IMR-90 (cell line): ENCODE data around the gene DAAM2. TPM values are rescaled to one million over a fixed set of nuclear protein-coding genes. Genes with fewer than 3 reads are reported as not detected.
A peak's percentile ranks its signal among the peaks of the same experiment; 100 is the strongest.

ENCODE experiments used
- ATAC-seq: fragments of 200-7000 bp; cut with Tn5 transposase; 2 replicates; pipeline ENCODE4 v1.9.1; 2020; ENCODE audit warnings: low read depth, mild to moderate bottlenecking, moderate library complexity
- BruUV-seq: library from RNA; stranded (reverse); fragments of 400-500 nt; replicated peaks from 2 replicates; lab custom pipeline; 2021; lab: Mats Ljungman, UMichigan
- CTCF ChIA-PET: fragments of 300-600 bp; formaldehyde crosslinking; extraction: SDS; loops from one replicate; lab custom pipeline; 2021; ENCODE audit warnings: antibody characterized with exemption; lab: Yijun Ruan, JAX
- POLR2A ChIA-PET: fragments of 300-600 bp; sonication (Branson Sonifier 250); formaldehyde crosslinking; loops from one replicate; lab custom pipeline; 2022; ENCODE audit warnings: antibody characterized with exemption; ENCODE audit not compliant: unreplicated experiment; lab: Charles Lee
- DNase-seq: peaks from one replicate; pipeline ENCODE4 v3.0.0; 2013
- H2AFZ ChIP-seq: replicated peaks from 2 replicates; pipeline ENCODE3; 2013; ENCODE audit warnings: low read length, mild to moderate bottlenecking; ENCODE audit not compliant: poor library complexity
- H2AK5ac ChIP-seq: 2 replicates; pipeline ENCODE4 v1.6.1; 2013; ENCODE audit warnings: low read depth, low read length, inconsistent platforms
- H2AK9ac ChIP-seq: replicated peaks from 2 replicates; pipeline ENCODE3; 2013; ENCODE audit warnings: mild to moderate bottlenecking, low read depth, low read length, moderate library complexity; ENCODE audit not compliant: poor library complexity
- H2BK120ac ChIP-seq: 2 replicates; pipeline ENCODE4 v1.6.1; 2013; ENCODE audit warnings: low read depth, low read length, inconsistent platforms
- H2BK15ac ChIP-seq: 3 replicates; pipeline ENCODE4 v1.6.1; 2013; ENCODE audit warnings: low read depth, low read length, inconsistent platforms
- H2BK20ac ChIP-seq: 2 replicates; pipeline ENCODE4 v1.6.1; 2013; ENCODE audit warnings: low read depth, mild to moderate bottlenecking, inconsistent platforms, low read length, moderate library complexity
- H2BK5ac ChIP-seq: 2 replicates; pipeline ENCODE4 v1.6.1; 2013; ENCODE audit warnings: mild to moderate bottlenecking, low read depth, low read length, inconsistent platforms; ENCODE audit not compliant: poor library complexity, severe bottlenecking
- H3K14ac ChIP-seq: replicated peaks from 2 replicates; pipeline ENCODE4 v1.6.1; 2013; ENCODE audit warnings: low read depth, low read length, inconsistent platforms
- H3K18ac ChIP-seq: 2 replicates; pipeline ENCODE4 v1.6.1; 2013; ENCODE audit warnings: low read depth, low read length, control low read depth
- H3K23ac ChIP-seq: 2 replicates; pipeline ENCODE4 v1.6.1; 2013; ENCODE audit warnings: low read depth, low read length, inconsistent platforms
- H3K27ac ChIP-seq: 2 replicates; pipeline ENCODE4 v1.5.1; 2013; ENCODE audit warnings: mild to moderate bottlenecking, control low read depth, low read length; ENCODE audit not compliant: insufficient read depth
- H3K27me3 ChIP-seq: 2 replicates; pipeline ENCODE4 v1.6.1; 2013; ENCODE audit warnings: low read length; ENCODE audit not compliant: control insufficient read depth, insufficient read depth
- H3K36me3 ChIP-seq: 2 replicates; pipeline ENCODE4 v1.6.1; 2013; ENCODE audit warnings: low read length, mixed read lengths; ENCODE audit not compliant: control insufficient read depth, insufficient read depth
- H3K4ac ChIP-seq: 2 replicates; pipeline ENCODE4 v1.6.1; 2013; ENCODE audit warnings: low read depth, low read length, inconsistent platforms
- H3K4me1 ChIP-seq: 2 replicates; pipeline ENCODE4 v1.6.1; 2013; ENCODE audit warnings: low read length, mixed read lengths; ENCODE audit not compliant: control insufficient read depth, insufficient read depth
- H3K4me2 ChIP-seq: 2 replicates; pipeline ENCODE4 v1.6.1; 2013; ENCODE audit warnings: low read depth, mild to moderate bottlenecking, control low read depth, low read length, moderate library complexity
- H3K4me3 ChIP-seq: 2 replicates; pipeline ENCODE4 v1.5.1; 2013; ENCODE audit warnings: low read depth, mild to moderate bottlenecking, control low read depth, low read length, moderate library complexity; ENCODE audit not compliant: insufficient read depth
- H3K56ac ChIP-seq: 2 replicates; pipeline ENCODE4 v1.6.1; 2013; ENCODE audit warnings: low read length, inconsistent platforms; ENCODE audit not compliant: insufficient read depth; ENCODE audit errors: extremely low read depth
- H3K79me1 ChIP-seq, 2 experiments: 2 replicates each; pipeline ENCODE4 v1.6.1; 2013; ENCODE audit warnings: low read length in 2 of 2, inconsistent platforms in 1 of 2, low read depth in 1 of 2
- H3K9ac ChIP-seq: 2 replicates; pipeline ENCODE4 v1.6.1; 2013; ENCODE audit warnings: low read depth, low read length, control low read depth
- H3K9me1 ChIP-seq: 2 replicates; pipeline ENCODE4 v1.6.1; 2013; ENCODE audit warnings: low read length, inconsistent platforms; ENCODE audit not compliant: insufficient read depth
- H3K9me3 ChIP-seq: 2 replicates; pipeline ENCODE4 v1.6.1; 2013; ENCODE audit warnings: low read length; ENCODE audit not compliant: control insufficient read depth, insufficient read depth
- H4K20me1 ChIP-seq: 2 replicates; pipeline ENCODE4 v1.6.1; 2013; ENCODE audit warnings: low read length, inconsistent platforms; ENCODE audit not compliant: insufficient read depth
- H4K5ac ChIP-seq: 2 replicates; pipeline ENCODE4 v1.6.1; 2013; ENCODE audit warnings: mild to moderate bottlenecking, low read depth, low read length, control low read depth
- H4K8ac ChIP-seq, 2 experiments: 2 replicates each; pipeline ENCODE4 v1.6.1; 2013; ENCODE audit warnings: low read depth in 2 of 2, low read length in 2 of 2, control low read depth in 1 of 2, inconsistent platforms in 1 of 2
- H4K91ac ChIP-seq: 2 replicates; pipeline ENCODE4 v1.6.1; 2013; ENCODE audit warnings: low read depth, low read length, inconsistent platforms; ENCODE audit not compliant: insufficient read depth
- BHLHE40 ChIP-seq: fragments of 150-350 bp; IDR thresholded peaks from 2 replicates; pipeline ENCODE4 v1.6.1; 2016; ENCODE audit warnings: mild to moderate bottlenecking, low read depth, low read length
- CEBPB ChIP-seq: IDR thresholded peaks from 2 replicates; pipeline ENCODE4 v1.6.1; 2012; ENCODE audit warnings: low read depth, low read length, improper control_type of control experiment
- CHD1 ChIP-seq: IDR thresholded peaks from 2 replicates; pipeline ENCODE4 v1.6.1; 2012; ENCODE audit warnings: low read depth, low read length, improper control_type of control experiment
- FOS ChIP-seq: fragments of 150-350 bp; IDR thresholded peaks from 2 replicates; pipeline ENCODE4 v1.6.1; 2016; ENCODE audit warnings: low read depth, low read length
- MAFK ChIP-seq: IDR thresholded peaks from 2 replicates; pipeline ENCODE4 v1.6.1; 2012; ENCODE audit warnings: low read depth, low read length, improper control_type of control experiment
- MAZ ChIP-seq: IDR thresholded peaks from 2 replicates; pipeline ENCODE4 v1.6.1; 2012; ENCODE audit warnings: low read depth, mild to moderate bottlenecking, low read length, improper control_type of control experiment, moderate library complexity, borderline replicate concordance
- MXI1 ChIP-seq: IDR thresholded peaks from 2 replicates; pipeline ENCODE4 v1.6.1; 2012; ENCODE audit warnings: low read depth, mild to moderate bottlenecking, low read length, moderate library complexity, borderline replicate concordance
- NFE2L2 ChIP-seq: fragments of 150-350 bp; IDR thresholded peaks from 2 replicates; pipeline ENCODE4 v1.6.1; 2016; ENCODE audit warnings: low read depth, mild to moderate bottlenecking, low read length
- POLR2A ChIP-seq: IDR thresholded peaks from 2 replicates; pipeline ENCODE4 v1.6.1; 2012; ENCODE audit warnings: mild to moderate bottlenecking, low read depth, low read length
- RAD21 ChIP-seq: IDR thresholded peaks from 2 replicates; pipeline ENCODE4 v1.6.1; 2012; ENCODE audit warnings: low read length, improper control_type of control experiment
- RCOR1 ChIP-seq: IDR thresholded peaks from 2 replicates; pipeline ENCODE4 v1.6.1; 2012; ENCODE audit warnings: mild to moderate bottlenecking, low read length, improper control_type of control experiment; ENCODE audit not compliant: insufficient replicate concordance
- RFX5 ChIP-seq: IDR thresholded peaks from 2 replicates; pipeline ENCODE4 v1.8.0; 2012; ENCODE audit warnings: low read depth, mild to moderate bottlenecking, low read length, moderate library complexity
- SMC3 ChIP-seq: fragments of 150-350 bp; IDR thresholded peaks from 2 replicates; pipeline ENCODE4 v1.6.1; 2016; ENCODE audit warnings: low read depth, mild to moderate bottlenecking, antibody characterized with exemption, low read length, moderate library complexity
- USF2 ChIP-seq: fragments of 150-350 bp; IDR thresholded peaks from 2 replicates; pipeline ENCODE4 v1.6.1; 2017; ENCODE audit warnings: mild to moderate bottlenecking, antibody characterized with exemption, low read length, low read depth
- WGBS, 2 experiments: methylation state at CpG; one replicate each; pipeline versions ENCODE4 v1.1.5 to v1.1.7; 2013; ENCODE audit warnings: missing lambda C conversion rate in 2 of 2; ENCODE audit not compliant: insufficient read length in 1 of 2; ENCODE audit errors: extremely low coverage in 2 of 2; 5-methylcytosine and 5-hydroxymethylcytosine counted together
- dilution Hi-C: fragments of 300-500 bp; cut with HindIII; formaldehyde crosslinking; loops from one replicate; pipeline ENCODE4 v1.14.3; 2018; ENCODE audit warnings: low sequenced_read_pairs; ENCODE audit not compliant: unreplicated experiment
- in situ Hi-C: fragments of 300-500 bp; cut with MboI; formaldehyde crosslinking; loops from 3 replicates; pipeline ENCODE4 v1.14.3; 2019; ENCODE audit warnings: low sequenced_read_pairs, inconsistent platforms, mixed read lengths
- intact Hi-C: fragments of 100-400 bp; cut with micrococcal nuclease; formaldehyde crosslinking; loops from 2 replicates; pipeline ENCODE4 v1.10.0; 2022
- polyA plus RNA-seq, 3 experiments: library from polyadenylated mRNA; depleted of rRNA; stranded (reverse); fragments of >200 nt; gene quantifications; 2 replicates each; pipeline ENCODE4 v1.2.3, GENCODE V29; 2012; ENCODE audit warnings: low replicate concordance in 1 of 3
- total RNA-seq: library from RNA; depleted of rRNA; stranded (reverse); fragments of >200 nt; gene quantifications from 2 replicates; pipeline ENCODE4 v1.2.3, GENCODE V29; 2012
- TF ChIP-seq, protein P1 (sequence below): fragments of 150-350 bp; IDR thresholded peaks from 2 replicates; pipeline ENCODE4 v1.6.1; 2016; ENCODE audit warnings: low read depth, mild to moderate bottlenecking, low read length, moderate library complexity, borderline replicate concordance
- TF ChIP-seq, protein P2 (sequence below): conservative IDR thresholded peaks from 2 replicates; pipeline ENCODE4 v1.5.1; 2012; ENCODE audit warnings: mild to moderate bottlenecking, low read depth, low read length, improper control_type of control experiment

DAAM2 gene
- total and polyA plus RNA-seq, 2 of the 4 experiments (the other 2 are of a cell fraction), result 11.2 to 12.9 TPM

DNA sequence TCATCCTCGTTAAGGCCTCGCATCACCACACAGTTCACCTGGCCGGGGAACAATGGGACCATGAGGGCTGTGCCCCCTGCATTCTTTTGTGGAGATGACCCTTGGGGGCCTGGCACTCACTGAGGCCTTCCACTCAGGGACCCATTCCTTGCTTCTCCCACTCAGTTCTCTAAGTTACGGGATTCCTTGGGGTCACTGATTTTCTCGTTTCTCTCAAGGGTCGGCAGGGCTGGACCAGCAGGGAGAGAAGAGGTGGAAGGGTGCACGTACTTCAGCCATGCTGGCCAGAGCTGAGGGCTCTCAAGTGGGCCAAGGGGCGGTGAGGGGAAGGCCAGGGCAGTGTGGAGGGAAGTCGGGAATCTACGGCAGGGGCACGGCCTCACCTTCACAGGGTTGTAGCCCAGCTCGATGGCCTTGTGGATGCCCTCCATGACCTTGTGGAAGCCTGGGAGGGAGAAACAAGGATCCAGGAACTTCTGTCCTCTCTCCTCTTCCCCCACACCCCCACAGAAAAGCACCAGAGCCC is 121.3 kb downstream of the DAAM2 start:
- no peaks in the 10 kb centered on the region for H3K27me3 ChIP-seq
- H4K91ac ChIP-seq, result no peak overlapping the region
- ATAC-seq (no peak), DNase-seq (no peak)
- no peak overlapping the region for H3K4me3 ChIP-seq
- no peak overlapping the region for H3K4ac ChIP-seq
- no peak overlapping the region for H4K5ac ChIP-seq
- peaks cover 6% of the 10 kb centered on the region; the same call in 1 of the 2 replicates for H3K9me1 ChIP-seq
- no peak overlapping the region for H2AK5ac ChIP-seq
- CTCF ChIA-PET, result no interaction called here
- no peaks in the 10 kb centered on the region for H3K9me3 ChIP-seq
- H3K36me3 ChIP-seq, result peaks cover 37% of the 10 kb centered on the region
- no peak overlapping the region for H2BK120ac ChIP-seq
- in situ Hi-C loops, result no loop called here
- BruUV-seq, result no TSS peak
- H3K23ac ChIP-seq, result no peak overlapping the region
- no peak overlapping the region for H3K14ac ChIP-seq
- dilution Hi-C loops, result no loop called here
- POLR2A ChIA-PET, result no interaction called here
- no peak overlapping the region for H3K9ac ChIP-seq
- no peak overlapping the region for H2BK5ac ChIP-seq
- H3K27ac ChIP-seq, result no peak overlapping the region
- H3K18ac ChIP-seq, result no peak overlapping the region
- intact Hi-C loops, result no loop called here
- peak overlapping the region; percentile 63 for H2AK9ac ChIP-seq
- H3K4me2 ChIP-seq, result no peak overlapping the region
- H3K79me1 ChIP-seq, result peaks cover 0 to 3% of the 10 kb centered on the region in 2 experiments; a peak in 1 of 4 replicates
- H2AFZ ChIP-seq, result no peak overlapping the region
- H3K4me1 ChIP-seq, result no peaks in the 10 kb centered on the region
- H4K8ac ChIP-seq, result no peak overlapping the region
- TF ChIP-seq, protein P1, sequence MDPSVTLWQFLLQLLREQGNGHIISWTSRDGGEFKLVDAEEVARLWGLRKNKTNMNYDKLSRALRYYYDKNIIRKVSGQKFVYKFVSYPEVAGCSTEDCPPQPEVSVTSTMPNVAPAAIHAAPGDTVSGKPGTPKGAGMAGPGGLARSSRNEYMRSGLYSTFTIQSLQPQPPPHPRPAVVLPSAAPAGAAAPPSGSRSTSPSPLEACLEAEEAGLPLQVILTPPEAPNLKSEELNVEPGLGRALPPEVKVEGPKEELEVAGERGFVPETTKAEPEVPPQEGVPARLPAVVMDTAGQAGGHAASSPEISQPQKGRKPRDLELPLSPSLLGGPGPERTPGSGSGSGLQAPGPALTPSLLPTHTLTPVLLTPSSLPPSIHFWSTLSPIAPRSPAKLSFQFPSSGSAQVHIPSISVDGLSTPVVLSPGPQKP, result no peak
- TF ChIP-seq, protein P2, sequence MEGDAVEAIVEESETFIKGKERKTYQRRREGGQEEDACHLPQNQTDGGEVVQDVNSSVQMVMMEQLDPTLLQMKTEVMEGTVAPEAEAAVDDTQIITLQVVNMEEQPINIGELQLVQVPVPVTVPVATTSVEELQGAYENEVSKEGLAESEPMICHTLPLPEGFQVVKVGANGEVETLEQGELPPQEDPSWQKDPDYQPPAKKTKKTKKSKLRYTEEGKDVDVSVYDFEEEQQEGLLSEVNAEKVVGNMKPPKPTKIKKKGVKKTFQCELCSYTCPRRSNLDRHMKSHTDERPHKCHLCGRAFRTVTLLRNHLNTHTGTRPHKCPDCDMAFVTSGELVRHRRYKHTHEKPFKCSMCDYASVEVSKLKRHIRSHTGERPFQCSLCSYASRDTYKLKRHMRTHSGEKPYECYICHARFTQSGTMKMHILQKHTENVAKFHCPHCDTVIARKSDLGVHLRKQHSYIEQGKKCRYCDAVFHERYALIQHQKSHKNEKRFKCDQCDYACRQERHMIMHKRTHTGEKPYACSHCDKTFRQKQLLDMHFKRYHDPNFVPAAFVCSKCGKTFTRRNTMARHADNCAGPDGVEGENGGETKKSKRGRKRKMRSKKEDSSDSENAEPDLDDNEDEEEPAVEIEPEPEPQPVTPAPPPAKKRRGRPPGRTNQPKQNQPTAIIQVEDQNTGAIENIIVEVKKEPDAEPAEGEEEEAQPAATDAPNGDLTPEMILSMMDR, result no peak
- no peak for TF ChIP-seq CHD1
- no peak for TF ChIP-seq USF2
- no peak for TF ChIP-seq NFE2L2
- no peak for TF ChIP-seq RFX5
- TF ChIP-seq FOS, result no peak
- TF ChIP-seq SMC3, result no peak
- no peak for TF ChIP-seq MAFK
- no peak for TF ChIP-seq RAD21
- TF ChIP-seq BHLHE40, result no peak
- TF ChIP-seq MXI1, result no peak
- TF ChIP-seq MAZ, result no peak
- no peak for TF ChIP-seq CEBPB
- TF ChIP-seq RCOR1, result no peak
- TF ChIP-seq POLR2A, result no peak
- H4K20me1 ChIP-seq, result no peaks in the 10 kb centered on the region
- no peak overlapping the region for H2BK15ac ChIP-seq
- H2BK20ac ChIP-seq, result no peak overlapping the region
- WGBS, 2 experiments, result 100% methylated on average over 3 of the region's 12 CpGs; no CpG with 5 or more reads in 1 of the 2 experiments
- no peak overlapping the region for H3K56ac ChIP-seq
